Activated CD8-positive, alpha-beta T cell treated with anti-CD3 and anti-CD28 coated beads for 36 hours (primary cell): Measurements from ENCODE around the gene FBXL5. TPM values are rescaled to one million over a fixed set of nuclear protein-coding genes. Genes with fewer than 3 reads are reported as not detected.

Experiments used
- ATAC-seq: fragments of 200-7000 bp; cut with Tn5 transposase; one replicate; pipeline ENCODE4 v1.10.0; 2021; ENCODE audit warnings: mild to moderate bottlenecking, moderate library complexity
- CTCF ChIA-PET: fragments of 350-600 bp; sonication (Branson Sonifier 250); formaldehyde crosslinking; loops from one replicate; lab custom pipeline; 2021; ENCODE audit warnings: antibody characterized with exemption; lab: Charles Lee
- POLR2A ChIA-PET: fragments of 350-600 bp; sonication (Branson Sonifier 250); formaldehyde crosslinking; loops from one replicate; lab custom pipeline; 2021; ENCODE audit warnings: antibody characterized with exemption; lab: Charles Lee
- DNase-seq: peaks from one replicate; pipeline ENCODE4 v3.0.0-alpha.2; 2020
- H3K27ac Mint-ChIP-seq: one replicate; pipeline ENCODE4 v1.8.0; 2021; ENCODE audit warnings: mild to moderate bottlenecking, mixed read lengths
- H3K27me3 Mint-ChIP-seq: one replicate; pipeline ENCODE4 v1.8.0; 2021; ENCODE audit warnings: mixed read lengths
- H3K36me3 Mint-ChIP-seq: one replicate; pipeline ENCODE4 v1.8.0; 2021; ENCODE audit warnings: low read depth, mixed read lengths
- H3K4me1 Mint-ChIP-seq: one replicate; pipeline ENCODE4 v1.8.0; 2021; ENCODE audit warnings: low read depth, mixed read lengths
- H3K4me3 Mint-ChIP-seq: one replicate; pipeline ENCODE4 v1.8.0; 2021; ENCODE audit warnings: mild to moderate bottlenecking, moderate library complexity, mixed read lengths
- H3K9me3 Mint-ChIP-seq: one replicate; pipeline ENCODE4 v1.8.0; 2021; ENCODE audit warnings: mixed read lengths
- intact Hi-C: fragments of 100-400 bp; cut with micrococcal nuclease; formaldehyde crosslinking; loops from one replicate; pipeline ENCODE4 v1.10.0; 2022
- total RNA-seq, 2 experiments: library from RNA; stranded (reverse); gene quantifications; one replicate each; pipeline ENCODE4 v1.2.3, GENCODE V29; 2021
- TF ChIP-seq, protein P1 (sequence below): fragments of 200-600 bp; IDR thresholded peaks from one replicate; pipeline ENCODE4 v1.8.0; 2022; ENCODE audit warnings: antibody characterized with exemption, mild to moderate bottlenecking

Gene FBXL5
- total RNA-seq, 2 experiments from 2014 or later = 27.5 to 32.2 TPM

DNA sequence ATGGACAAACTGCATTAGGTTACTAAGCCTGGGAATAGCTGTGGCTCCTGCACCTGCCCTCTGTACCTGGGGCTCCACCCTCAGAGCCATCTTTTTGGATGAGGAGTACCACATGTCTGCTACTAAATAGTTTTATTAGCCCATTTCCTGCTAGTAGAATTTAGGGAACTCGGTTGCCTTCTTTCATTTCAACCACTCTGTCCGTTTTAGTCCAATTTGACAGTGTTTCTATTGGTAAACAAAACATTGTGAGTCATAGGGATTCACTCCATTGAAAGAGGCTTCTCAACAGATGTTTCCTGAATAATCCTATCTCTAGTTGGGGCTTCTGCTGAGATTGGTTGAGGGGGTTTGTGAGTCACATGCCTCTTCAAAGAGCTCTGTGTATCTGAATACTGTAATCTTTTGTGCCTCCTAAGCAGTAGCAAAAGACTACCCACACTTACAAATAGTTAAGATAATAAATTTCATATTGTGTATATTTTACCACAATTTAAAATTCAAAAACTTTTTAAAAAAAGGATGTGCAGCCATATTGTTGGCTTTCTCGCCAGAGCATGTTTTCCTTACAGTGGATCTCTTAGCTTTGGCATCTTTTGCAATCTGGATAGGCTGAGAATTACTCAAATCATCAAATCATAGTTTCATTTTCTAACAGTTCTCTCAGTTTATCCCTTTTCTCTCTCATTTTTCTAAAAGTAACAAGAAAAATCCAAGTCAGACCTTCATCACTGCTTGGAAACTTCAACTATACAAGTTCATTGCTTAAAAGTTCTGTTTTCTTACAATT is 36.4 kb upstream of the FBXL5 start:
- no peaks in the 10 kb centered on the region for H3K27me3 Mint-ChIP-seq
- H3K4me1 Mint-ChIP-seq = peaks cover under 1% of the 10 kb centered on the region
- ATAC-seq = no peak
- no peak overlapping the region for H3K4me3 Mint-ChIP-seq
- intact Hi-C loops = no loop called here
- POLR2A ChIA-PET = interaction anchor here (1.4 kb wide), 1 partner anchor 37 kb away, joined by 5 read pairs; no protein-coding TSS in a partner anchor
- TF ChIP-seq, protein P1, sequence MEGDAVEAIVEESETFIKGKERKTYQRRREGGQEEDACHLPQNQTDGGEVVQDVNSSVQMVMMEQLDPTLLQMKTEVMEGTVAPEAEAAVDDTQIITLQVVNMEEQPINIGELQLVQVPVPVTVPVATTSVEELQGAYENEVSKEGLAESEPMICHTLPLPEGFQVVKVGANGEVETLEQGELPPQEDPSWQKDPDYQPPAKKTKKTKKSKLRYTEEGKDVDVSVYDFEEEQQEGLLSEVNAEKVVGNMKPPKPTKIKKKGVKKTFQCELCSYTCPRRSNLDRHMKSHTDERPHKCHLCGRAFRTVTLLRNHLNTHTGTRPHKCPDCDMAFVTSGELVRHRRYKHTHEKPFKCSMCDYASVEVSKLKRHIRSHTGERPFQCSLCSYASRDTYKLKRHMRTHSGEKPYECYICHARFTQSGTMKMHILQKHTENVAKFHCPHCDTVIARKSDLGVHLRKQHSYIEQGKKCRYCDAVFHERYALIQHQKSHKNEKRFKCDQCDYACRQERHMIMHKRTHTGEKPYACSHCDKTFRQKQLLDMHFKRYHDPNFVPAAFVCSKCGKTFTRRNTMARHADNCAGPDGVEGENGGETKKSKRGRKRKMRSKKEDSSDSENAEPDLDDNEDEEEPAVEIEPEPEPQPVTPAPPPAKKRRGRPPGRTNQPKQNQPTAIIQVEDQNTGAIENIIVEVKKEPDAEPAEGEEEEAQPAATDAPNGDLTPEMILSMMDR = no peak
- no peak for DNase-seq
- peaks cover 14% of the 10 kb centered on the region for H3K36me3 Mint-ChIP-seq
- H3K27ac Mint-ChIP-seq = no peak overlapping the region
- CTCF ChIA-PET = interaction anchor here (1.4 kb wide), 1 partner anchor 114 kb away, joined by 4 read pairs; no protein-coding TSS in a partner anchor
- H3K9me3 Mint-ChIP-seq = no peaks in the 10 kb centered on the region

DNA sequence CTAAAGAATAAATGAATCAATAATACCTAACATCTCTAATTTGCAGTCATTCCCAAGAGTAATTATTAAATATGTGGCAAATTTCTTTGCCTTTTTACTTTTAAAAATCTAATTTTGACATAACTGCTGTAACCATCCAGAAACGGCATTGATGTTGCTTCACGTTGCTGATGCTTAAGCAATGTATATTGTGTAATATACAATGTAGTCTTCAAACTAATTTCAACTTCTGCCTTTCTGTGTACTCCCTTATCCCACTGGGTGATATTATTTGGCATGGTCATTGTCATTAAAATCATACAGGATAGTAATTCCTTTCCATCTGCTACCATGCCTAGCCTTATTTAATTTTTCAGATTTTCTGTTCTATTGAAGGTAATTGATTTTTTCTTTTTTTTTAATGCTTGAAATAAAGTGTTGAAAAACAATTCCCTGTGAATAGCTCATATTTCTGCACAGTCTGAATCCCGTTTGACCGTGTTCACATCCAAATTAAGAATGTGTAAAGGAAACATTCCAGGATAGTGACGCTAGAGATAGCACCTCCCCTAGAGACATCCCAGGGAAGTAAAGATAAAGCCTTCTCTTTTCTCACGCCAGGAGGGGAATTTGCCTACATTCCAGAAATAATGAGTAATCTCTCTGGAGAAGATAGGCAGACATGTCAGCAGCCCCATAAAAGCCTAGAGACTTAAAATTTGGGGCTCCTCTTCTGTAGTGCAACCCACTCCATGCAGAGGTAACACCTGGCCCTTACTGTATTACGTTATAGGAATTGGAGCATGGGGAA is 35.1 kb upstream of the FBXL5 start:
- peaks cover 20% of the 10 kb centered on the region for H3K36me3 Mint-ChIP-seq
- no peak overlapping the region for H3K4me3 Mint-ChIP-seq
- H3K4me1 Mint-ChIP-seq = peaks cover 8% of the 10 kb centered on the region
- TF ChIP-seq, protein P1 = no peak
- POLR2A ChIA-PET = no interaction called here
- no peak for ATAC-seq
- CTCF ChIA-PET = no interaction called here
- H3K27me3 Mint-ChIP-seq = no peaks in the 10 kb centered on the region
- no peak overlapping the region for H3K27ac Mint-ChIP-seq
- no peak for DNase-seq
- intact Hi-C loops = no loop called here
- H3K9me3 Mint-ChIP-seq = no peaks in the 10 kb centered on the region

DNA sequence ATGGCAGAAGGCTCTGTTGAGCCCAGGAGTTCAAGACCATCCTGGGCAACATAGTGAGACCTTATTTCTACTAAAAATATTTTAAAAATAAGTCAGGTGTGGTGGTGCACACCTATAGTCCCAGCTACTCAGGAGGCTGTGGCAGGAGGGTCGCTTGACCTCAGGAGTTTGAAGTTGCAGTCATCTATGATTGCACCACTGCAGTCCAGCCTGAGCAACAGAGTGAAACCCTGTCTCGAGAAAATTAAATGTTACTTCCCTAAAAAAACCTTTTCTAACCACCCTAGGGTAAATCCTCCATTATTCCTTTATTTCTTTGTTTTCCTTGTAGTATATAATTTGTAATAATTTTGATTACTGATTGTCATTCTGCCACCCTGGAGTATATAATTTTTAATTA is 34.4 kb upstream of the FBXL5 start:
- no peak overlapping the region for H3K4me3 Mint-ChIP-seq
- peaks cover 12% of the 10 kb centered on the region for H3K4me1 Mint-ChIP-seq
- TF ChIP-seq, protein P1 = no peak
- H3K27me3 Mint-ChIP-seq = no peaks in the 10 kb centered on the region
- no peaks in the 10 kb centered on the region for H3K9me3 Mint-ChIP-seq
- ChIA-PET CTCF (no interaction called here), POLR2A (no interaction called here)
- ATAC-seq = no peak
- no peak overlapping the region for H3K27ac Mint-ChIP-seq
- H3K36me3 Mint-ChIP-seq = peaks cover 26% of the 10 kb centered on the region
- no peak for DNase-seq
- intact Hi-C loops = no loop called here

DNA sequence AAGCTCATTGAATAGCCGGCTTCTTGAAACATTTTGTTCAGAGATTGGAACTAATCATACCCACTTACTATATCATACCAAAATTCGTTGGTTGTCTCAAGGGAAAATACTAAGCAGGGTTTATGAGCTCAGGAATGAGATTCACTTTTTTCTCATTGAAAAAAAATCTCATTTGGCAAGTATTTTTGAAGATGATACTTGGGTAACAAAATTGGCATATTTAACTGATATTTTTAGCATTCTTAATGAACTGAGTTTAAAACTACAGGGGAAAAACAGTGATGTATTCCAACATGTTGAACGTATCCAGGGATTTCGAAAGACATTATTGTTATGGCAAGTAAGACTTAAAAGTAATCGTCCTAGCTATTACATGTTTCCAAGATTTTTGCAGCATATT is 32.9 kb upstream of the FBXL5 start:
- ChIA-PET CTCF (interaction anchor here (0.9 to 1.4 kb wide), 3 partner anchors 12 to 268 kb away, joined by 4 to 5 read pairs (median 4); no protein-coding TSS in a partner anchor), POLR2A (no interaction called here)
- ATAC-seq (no peak), DNase-seq (no peak)
- no peak overlapping the region for H3K4me3 Mint-ChIP-seq
- intact Hi-C loops = no loop called here
- no peak overlapping the region for H3K27ac Mint-ChIP-seq
- H3K4me1 Mint-ChIP-seq = peaks cover 23% of the 10 kb centered on the region
- peaks cover 26% of the 10 kb centered on the region for H3K36me3 Mint-ChIP-seq
- H3K9me3 Mint-ChIP-seq = no peaks in the 10 kb centered on the region
- TF ChIP-seq, protein P1 = no peak
- H3K27me3 Mint-ChIP-seq = no peaks in the 10 kb centered on the region
